ENCODE data around the gene STX18. TPM values are rescaled to one million over a fixed set of nuclear protein-coding genes. Genes with fewer than 3 reads are reported as not detected.

The STX18 gene
- total RNA-seq, 1 experiment from 2014 or later = 20.9 TPM

DNA sequence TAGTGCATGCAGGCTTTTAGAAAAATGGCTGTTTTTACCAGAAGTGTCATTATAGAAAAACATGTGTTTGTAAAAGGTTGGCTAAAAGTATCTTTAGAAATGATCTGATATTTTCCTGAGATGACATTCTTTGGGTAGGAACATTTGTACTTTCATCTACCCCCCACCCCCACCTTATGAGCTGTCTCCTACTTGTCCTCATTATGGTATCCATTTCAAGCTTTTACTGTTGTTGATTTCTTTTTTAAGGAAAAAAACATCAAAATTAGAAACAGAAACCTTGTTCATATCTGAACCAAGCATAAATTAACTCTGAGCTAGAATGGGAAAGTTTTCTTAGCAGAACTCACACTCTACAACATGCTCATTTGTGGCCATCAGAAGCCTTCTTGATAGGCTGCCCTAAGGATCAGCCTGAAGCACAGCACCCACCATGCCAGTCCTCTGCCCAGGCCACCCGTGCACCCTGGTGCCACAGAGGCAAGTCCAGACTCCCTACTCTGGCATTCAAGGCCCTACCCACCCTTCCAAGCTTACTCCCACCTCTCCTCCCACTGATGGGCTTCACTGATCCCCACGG, 105.5 kb downstream of the STX18 start:
- H3K9me3 ChIP-seq (ENCODE audit: control insufficient read depth, low read depth, low read length) = no peaks in the 10 kb centered on the region
- H3K23me2 ChIP-seq (ENCODE audit: insufficient read length, low read depth, low read length, poor library complexity, severe bottlenecking) = no peaks in the 10 kb centered on the region
- H2BK120ac ChIP-seq (ENCODE audit: low read depth, low read length, poor library complexity, severe bottlenecking) = no peak overlapping the region
- Mint-ChIP-seq H3K9me3 (no peaks in the 10 kb centered on the region; a peak in 2 of 5 replicates), H3K27me3 (ENCODE audit: low read depth) (no peaks in the 10 kb centered on the region; the same call in 1 of the 2 replicates), H3K27ac (no peak overlapping the region), H3K36me3 (ENCODE audit: insufficient read depth in 1 of 3, low read depth in 3 of 3) (peaks cover 7 to 9% (median 8%) of the 10 kb centered on the region in 3 experiments; a peak in 4 of 7 replicates), H3K4me1 (no peaks in the 10 kb centered on the region), H3K4me3 (no peak overlapping the region)
- H3K4me1 ChIP-seq (ENCODE audit: insufficient read depth, low read length) = no peaks in the 10 kb centered on the region
- no peak overlapping the region for H2AFZ ChIP-seq (ENCODE audit: low read length)
- H3K4ac ChIP-seq (ENCODE audit: low read depth, low read length) = no peak overlapping the region
- no peak overlapping the region for H3K56ac ChIP-seq (ENCODE audit: insufficient read length, low read depth, low read length)
- no peak overlapping the region for H3K27ac ChIP-seq (ENCODE audit: insufficient read length, low read depth, low read length)
- no peaks in the 10 kb centered on the region for H3K27me3 ChIP-seq (ENCODE audit: insufficient read depth, low read length)
- H4K91ac ChIP-seq (ENCODE audit: insufficient read length, low read depth, low read length) = no peak overlapping the region
- WGBS (ENCODE audit: extremely low coverage, insufficient read length, low lambda C conversion rate) = no CpG with 5 or more reads among the region's 2 CpGs
- H4K20me1 ChIP-seq (ENCODE audit: control insufficient read depth, insufficient read depth, insufficient read length) = no peaks in the 10 kb centered on the region
- no peak for DNase-seq
- no peak overlapping the region for H3K18ac ChIP-seq (ENCODE audit: insufficient read length, low read depth, low read length)
- H2BK20ac ChIP-seq (ENCODE audit: low read depth, low read length, poor library complexity, severe bottlenecking) = no peak overlapping the region
- H2AK5ac ChIP-seq (ENCODE audit: insufficient read length, low read length) = no peak overlapping the region
- H3K14ac ChIP-seq (ENCODE audit: insufficient read depth, low read length) = no peak overlapping the region
- H3K79me1 ChIP-seq (ENCODE audit: insufficient read depth, low read depth, low read length, poor library complexity, severe bottlenecking) = no peaks in the 10 kb centered on the region
- no peak overlapping the region for H2BK12ac ChIP-seq (ENCODE audit: insufficient read length, low read depth, low read length)
- no peak overlapping the region for H4K5ac ChIP-seq (ENCODE audit: insufficient read length, low read depth, low read length)
- TF ChIP-seq, protein P1, sequence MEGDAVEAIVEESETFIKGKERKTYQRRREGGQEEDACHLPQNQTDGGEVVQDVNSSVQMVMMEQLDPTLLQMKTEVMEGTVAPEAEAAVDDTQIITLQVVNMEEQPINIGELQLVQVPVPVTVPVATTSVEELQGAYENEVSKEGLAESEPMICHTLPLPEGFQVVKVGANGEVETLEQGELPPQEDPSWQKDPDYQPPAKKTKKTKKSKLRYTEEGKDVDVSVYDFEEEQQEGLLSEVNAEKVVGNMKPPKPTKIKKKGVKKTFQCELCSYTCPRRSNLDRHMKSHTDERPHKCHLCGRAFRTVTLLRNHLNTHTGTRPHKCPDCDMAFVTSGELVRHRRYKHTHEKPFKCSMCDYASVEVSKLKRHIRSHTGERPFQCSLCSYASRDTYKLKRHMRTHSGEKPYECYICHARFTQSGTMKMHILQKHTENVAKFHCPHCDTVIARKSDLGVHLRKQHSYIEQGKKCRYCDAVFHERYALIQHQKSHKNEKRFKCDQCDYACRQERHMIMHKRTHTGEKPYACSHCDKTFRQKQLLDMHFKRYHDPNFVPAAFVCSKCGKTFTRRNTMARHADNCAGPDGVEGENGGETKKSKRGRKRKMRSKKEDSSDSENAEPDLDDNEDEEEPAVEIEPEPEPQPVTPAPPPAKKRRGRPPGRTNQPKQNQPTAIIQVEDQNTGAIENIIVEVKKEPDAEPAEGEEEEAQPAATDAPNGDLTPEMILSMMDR (conservative IDR thresholded peaks at IDR 0.05) = no peak
- H4K8ac ChIP-seq (replicated peaks; ENCODE audit: insufficient read length, low read depth, low read length) = no peak overlapping the region
- no peak overlapping the region for H3T11ph ChIP-seq (ENCODE audit: low read length)
- H3K4me2 ChIP-seq (ENCODE audit: insufficient read depth, insufficient read length, low read length) = no peak overlapping the region
- no peak overlapping the region for H3K23ac ChIP-seq (ENCODE audit: insufficient read length, low read depth, low read length)
- no peak overlapping the region for H2BK5ac ChIP-seq (ENCODE audit: insufficient read length, low read length)
- H3K79me2 ChIP-seq (ENCODE audit: insufficient read depth, low read length) = no peaks in the 10 kb centered on the region
- H3K9ac ChIP-seq (ENCODE audit: extremely low read depth, insufficient read length, low read length) = no peak overlapping the region
- no peak overlapping the region for H2BK15ac ChIP-seq (ENCODE audit: low read depth, low read length)
